ENCODE data around the gene SYTL1.

DNA sequence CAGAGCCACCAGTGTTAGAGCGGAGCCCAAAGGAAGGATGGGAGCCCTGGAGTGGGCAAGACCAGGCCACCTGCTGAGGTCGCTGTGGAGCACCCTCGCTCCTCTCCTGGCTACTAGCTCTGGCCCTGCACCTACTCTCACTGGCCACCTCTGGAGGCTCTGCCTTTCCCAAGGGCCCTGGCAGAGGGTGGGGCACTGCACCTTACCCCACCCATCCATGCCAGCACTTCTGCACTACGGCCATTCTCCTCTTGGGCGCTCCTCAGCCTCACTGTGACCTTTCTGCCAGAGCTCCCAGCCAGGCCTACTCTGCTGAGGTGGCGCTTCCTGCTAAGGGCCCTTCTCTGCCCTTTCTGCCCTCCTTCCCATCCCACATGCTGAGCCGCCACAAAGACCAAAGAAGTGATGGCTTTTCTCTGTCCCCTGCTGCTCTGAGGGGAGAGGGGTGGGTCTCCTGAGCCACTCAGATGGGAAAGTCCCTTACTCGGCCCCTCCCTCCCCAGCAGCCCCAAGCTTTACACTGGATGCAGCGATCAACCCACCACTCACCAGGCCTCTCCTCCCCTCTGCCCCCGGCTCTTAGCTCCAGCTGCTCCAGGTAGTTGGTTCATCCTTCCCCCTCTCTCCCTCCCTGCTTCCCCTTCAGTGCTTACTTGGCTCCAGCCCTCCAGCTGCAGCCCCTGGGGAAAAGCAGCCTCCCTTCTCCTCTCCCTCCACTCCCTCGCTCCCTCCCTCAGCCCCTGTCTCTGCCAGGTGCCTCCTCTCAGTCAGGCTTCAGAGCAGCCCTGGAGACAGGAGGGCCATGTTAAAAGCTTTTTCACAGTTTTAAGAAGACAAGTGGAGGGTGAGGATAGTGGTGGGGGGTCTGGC lies 34.7 kb upstream of the SYTL1 start:
- TF ChIP-seq POLR2A (IDR thresholded peaks at IDR 0.05): no peak
- no peak for TF ChIP-seq CTCF (IDR thresholded peaks at IDR 0.05)
- TF ChIP-seq POLR2AphosphoS5 (IDR thresholded peaks at IDR 0.05): no peak
- no peak for TF ChIP-seq EP300 (IDR thresholded peaks at IDR 0.05; ENCODE audit: low read depth)

All from transverse colon (tissue), 4 donors.